HepG2 (cell line): ENCODE results near the gene RNF208. TPM values are rescaled to one million over a fixed set of nuclear protein-coding genes. Genes with fewer than 3 reads are reported as not detected.

ENCODE experiments used
- AHR ChIP-seq: IDR thresholded peaks from 2 replicates; pipeline ENCODE4 v1.6.1; 2018; ENCODE audit warnings: missing genetic modification reagents, missing compliant biosample characterization
- EP300 ChIP-seq, 3 experiments: sonication (generic) in 1 of 3; formaldehyde crosslinking in 1 of 3; IDR thresholded peaks; 2 replicates each; pipeline versions ENCODE4 v1.5.1 to v1.6.1; 2011 to 2020; ENCODE audit warnings: low read depth in 2 of 3, low read length in 2 of 3, borderline replicate concordance in 1 of 3, improper control_type of control experiment in 1 of 3, mild to moderate bottlenecking in 1 of 3, missing genetic modification reagents in 1 of 3, moderate library complexity in 1 of 3
- HNF4A ChIP-seq: sonication (generic); formaldehyde crosslinking; IDR thresholded peaks from 2 replicates; pipeline ENCODE4 v1.4.0; 2020; ENCODE audit warnings: missing genetic modification reagents
- NFYC ChIP-seq: IDR thresholded peaks from 2 replicates; pipeline ENCODE4 v1.6.1; 2016; ENCODE audit warnings: missing genetic modification reagents, missing compliant biosample characterization
- PPARG ChIP-seq: conservative IDR thresholded peaks from 2 replicates; pipeline ENCODE4 v1.6.1; 2016; ENCODE audit warnings: missing biosample characterization, missing genetic modification reagents
- RFXANK ChIP-seq: IDR thresholded peaks from 2 replicates; pipeline ENCODE4 v1.6.1; 2016
- SALL1 ChIP-seq: sonication (generic); formaldehyde crosslinking; IDR thresholded peaks from 2 replicates; pipeline ENCODE4 v1.8.0; 2022; ENCODE audit warnings: mild to moderate bottlenecking, missing genetic modification reagents
- SAP130 ChIP-seq: IDR thresholded peaks from 2 replicates; pipeline ENCODE4 v1.6.1; 2016; ENCODE audit warnings: low read depth
- SKI ChIP-seq: fragments of 450-650 bp; IDR thresholded peaks from one replicate; pipeline ENCODE4 v1.6.1; 2018; ENCODE audit warnings: mild to moderate bottlenecking; ENCODE audit not compliant: partially characterized antibody
- ZFP36L1 ChIP-seq: sonication (generic); formaldehyde crosslinking; IDR thresholded peaks from 2 replicates; pipeline ENCODE4 v1.8.0; 2022; ENCODE audit warnings: mild to moderate bottlenecking, missing genetic modification reagents, moderate library complexity
- ZNF292 ChIP-seq: sonication (generic); formaldehyde crosslinking; IDR thresholded peaks from 2 replicates; pipeline ENCODE4 v1.8.1; 2022; ENCODE audit warnings: mild to moderate bottlenecking, low read depth, missing genetic modification reagents, borderline replicate concordance
- ZNF749 ChIP-seq: sonication (generic); formaldehyde crosslinking; IDR thresholded peaks from 2 replicates; pipeline ENCODE4 v1.8.0; 2022; ENCODE audit warnings: mild to moderate bottlenecking, missing genetic modification reagents, moderate library complexity, borderline replicate concordance
- polyA plus RNA-seq, 8 experiments: library from polyadenylated mRNA; depleted of rRNA in 3 of 8; stranded (reverse) in 7 of 8; unstranded in 1 of 8; fragments of >200 nt; fragmentation: Illumina TruSeq in 4 of 8; extraction: Trizol in 4 of 8; gene quantifications; 2 replicates each; pipeline versions ENCODE4 v1.2.1 to v1.2.3, GENCODE V29; 2011 to 2016; ENCODE audit warnings: low read depth in 4 of 8, missing spikeins in 1 of 8, mixed read lengths in 1 of 8; ENCODE audit not compliant: insufficient read depth in 1 of 8
- total RNA-seq, 5 experiments: library from RNA; depleted of rRNA; stranded (reverse); fragments of >200 nt; fragmentation: Illumina TruSeq; extraction: Trizol; gene quantifications; 2 replicates each; pipeline ENCODE4 v1.2.3, GENCODE V29; 2016; ENCODE audit warnings: low read depth in 1 of 5
- TF ChIP-seq, protein P1 (sequence below): sonication (generic); formaldehyde crosslinking; IDR thresholded peaks from 2 replicates; pipeline ENCODE4 v1.4.0; 2020; ENCODE audit warnings: missing genetic modification reagents
- TF ChIP-seq, protein P2 (sequence below): sonication (generic); formaldehyde crosslinking; conservative IDR thresholded peaks from 2 replicates; pipeline ENCODE4 v1.5.0; 2020; ENCODE audit warnings: missing genetic modification reagents
- TF ChIP-seq, protein P3 (sequence below): fragments of 450-650 bp; IDR thresholded peaks from 2 replicates; pipeline ENCODE4 v1.6.1; 2017; ENCODE audit warnings: mild to moderate bottlenecking
- TF ChIP-seq, protein P4 (sequence below): sonication (generic); formaldehyde crosslinking; IDR thresholded peaks from 2 replicates; pipeline ENCODE4 v1.4.0; 2020; ENCODE audit warnings: missing genetic modification reagents, borderline replicate concordance
- TF ChIP-seq, protein P5 (sequence below): sonication (generic); formaldehyde crosslinking; IDR thresholded peaks from 2 replicates; pipeline ENCODE4 v1.4.0; 2020; ENCODE audit warnings: missing genetic modification reagents

The RNF208 gene
- total and polyA plus RNA-seq, 2 of the 13 experiments (the other 11 are each of a cell fraction or from before 2014, with no cell fraction given): 1.6 to 2.1 TPM

DNA sequence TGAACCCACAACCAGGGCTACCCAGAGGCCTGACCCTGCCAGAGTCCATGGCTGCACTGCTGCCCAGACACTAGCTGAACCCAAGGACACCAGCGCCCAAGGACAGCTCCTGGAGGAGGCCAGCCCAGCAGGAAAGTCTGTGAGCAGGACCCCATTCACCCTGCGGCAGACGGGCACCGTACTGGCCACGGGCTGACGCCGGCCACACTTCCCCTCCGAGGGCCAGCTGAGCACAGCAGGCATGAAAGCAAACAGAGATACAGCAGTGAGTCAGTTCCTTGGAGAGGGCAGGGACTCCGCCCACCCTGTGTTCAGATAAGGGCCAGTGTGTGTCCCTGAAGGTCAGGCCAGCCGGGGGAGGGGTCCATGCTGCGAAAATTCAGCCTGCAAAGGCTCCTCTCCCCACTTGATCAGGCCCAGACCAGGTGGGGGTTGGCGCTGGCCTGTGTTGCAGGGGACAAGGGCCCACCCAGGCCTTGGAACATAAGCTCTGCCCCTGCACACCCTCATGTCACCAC lies 3.2 kb downstream of the RNF208 start (continued):
- TF ChIP-seq SAP130 (CRISPR knock-in tag) (peak; percentile 96), ZFP36L1 (0 out of 2 replicates have a peak, but pooled peaks have one; percentile 45), NFYC (CRISPR knock-in tag) (0 out of 2 replicates have a peak, but pooled peaks have one; percentile 33), ZNF749 (CRISPR knock-in tag) (peak; percentile 51; the same call in 1 of the 2 replicates), EP300 (IDR thresholded peaks at IDR 0.05; ENCODE audit: low read depth in 2 of 2, low read length in 2 of 2) (0 out of 4 replicates have a peak, but pooled peaks of 1 of the 2 experiments have one; percentile 23), EP300 (CRISPR knock-in tag; IDR thresholded peaks at IDR 0.05; ENCODE audit: borderline replicate concordance) (peak; percentile 45; the same call in 1 of the 2 replicates), RFXANK (CRISPR knock-in tag) (no peak), PPARG (0 out of 2 replicates have a peak, but pooled peaks have one; percentile 32), HNF4A (CRISPR knock-in tag) (peak; percentile 38; the same call in 1 of the 2 replicates), SALL1 (peak; percentile 66), AHR (CRISPR knock-in tag) (0 out of 2 replicates have a peak, but pooled peaks have one; percentile 69), ZNF292 (CRISPR knock-in tag) (peak; percentile 37; the same call in 1 of the 2 replicates), SKI (peak; percentile 49)
- TF ChIP-seq, protein P1, sequence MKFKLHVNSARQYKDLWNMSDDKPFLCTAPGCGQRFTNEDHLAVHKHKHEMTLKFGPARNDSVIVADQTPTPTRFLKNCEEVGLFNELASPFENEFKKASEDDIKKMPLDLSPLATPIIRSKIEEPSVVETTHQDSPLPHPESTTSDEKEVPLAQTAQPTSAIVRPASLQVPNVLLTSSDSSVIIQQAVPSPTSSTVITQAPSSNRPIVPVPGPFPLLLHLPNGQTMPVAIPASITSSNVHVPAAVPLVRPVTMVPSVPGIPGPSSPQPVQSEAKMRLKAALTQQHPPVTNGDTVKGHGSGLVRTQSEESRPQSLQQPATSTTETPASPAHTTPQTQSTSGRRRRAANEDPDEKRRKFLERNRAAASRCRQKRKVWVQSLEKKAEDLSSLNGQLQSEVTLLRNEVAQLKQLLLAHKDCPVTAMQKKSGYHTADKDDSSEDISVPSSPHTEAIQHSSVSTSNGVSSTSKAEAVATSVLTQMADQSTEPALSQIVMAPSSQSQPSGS (CRISPR knock-in tag): no peak
- TF ChIP-seq, protein P2, sequence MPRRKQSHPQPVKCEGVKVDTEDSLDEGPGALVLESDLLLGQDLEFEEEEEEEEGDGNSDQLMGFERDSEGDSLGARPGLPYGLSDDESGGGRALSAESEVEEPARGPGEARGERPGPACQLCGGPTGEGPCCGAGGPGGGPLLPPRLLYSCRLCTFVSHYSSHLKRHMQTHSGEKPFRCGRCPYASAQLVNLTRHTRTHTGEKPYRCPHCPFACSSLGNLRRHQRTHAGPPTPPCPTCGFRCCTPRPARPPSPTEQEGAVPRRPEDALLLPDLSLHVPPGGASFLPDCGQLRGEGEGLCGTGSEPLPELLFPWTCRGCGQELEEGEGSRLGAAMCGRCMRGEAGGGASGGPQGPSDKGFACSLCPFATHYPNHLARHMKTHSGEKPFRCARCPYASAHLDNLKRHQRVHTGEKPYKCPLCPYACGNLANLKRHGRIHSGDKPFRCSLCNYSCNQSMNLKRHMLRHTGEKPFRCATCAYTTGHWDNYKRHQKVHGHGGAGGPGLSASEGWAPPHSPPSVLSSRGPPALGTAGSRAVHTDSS (CRISPR knock-in tag): no peak
- TF ChIP-seq, protein P3, sequence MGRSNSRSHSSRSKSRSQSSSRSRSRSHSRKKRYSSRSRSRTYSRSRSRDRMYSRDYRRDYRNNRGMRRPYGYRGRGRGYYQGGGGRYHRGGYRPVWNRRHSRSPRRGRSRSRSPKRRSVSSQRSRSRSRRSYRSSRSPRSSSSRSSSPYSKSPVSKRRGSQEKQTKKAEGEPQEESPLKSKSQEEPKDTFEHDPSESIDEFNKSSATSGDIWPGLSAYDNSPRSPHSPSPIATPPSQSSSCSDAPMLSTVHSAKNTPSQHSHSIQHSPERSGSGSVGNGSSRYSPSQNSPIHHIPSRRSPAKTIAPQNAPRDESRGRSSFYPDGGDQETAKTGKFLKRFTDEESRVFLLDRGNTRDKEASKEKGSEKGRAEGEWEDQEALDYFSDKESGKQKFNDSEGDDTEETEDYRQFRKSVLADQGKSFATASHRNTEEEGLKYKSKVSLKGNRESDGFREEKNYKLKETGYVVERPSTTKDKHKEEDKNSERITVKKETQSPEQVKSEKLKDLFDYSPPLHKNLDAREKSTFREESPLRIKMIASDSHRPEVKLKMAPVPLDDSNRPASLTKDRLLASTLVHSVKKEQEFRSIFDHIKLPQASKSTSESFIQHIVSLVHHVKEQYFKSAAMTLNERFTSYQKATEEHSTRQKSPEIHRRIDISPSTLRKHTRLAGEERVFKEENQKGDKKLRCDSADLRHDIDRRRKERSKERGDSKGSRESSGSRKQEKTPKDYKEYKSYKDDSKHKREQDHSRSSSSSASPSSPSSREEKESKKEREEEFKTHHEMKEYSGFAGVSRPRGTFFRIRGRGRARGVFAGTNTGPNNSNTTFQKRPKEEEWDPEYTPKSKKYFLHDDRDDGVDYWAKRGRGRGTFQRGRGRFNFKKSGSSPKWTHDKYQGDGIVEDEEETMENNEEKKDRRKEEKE: no peak
- TF ChIP-seq, protein P4, sequence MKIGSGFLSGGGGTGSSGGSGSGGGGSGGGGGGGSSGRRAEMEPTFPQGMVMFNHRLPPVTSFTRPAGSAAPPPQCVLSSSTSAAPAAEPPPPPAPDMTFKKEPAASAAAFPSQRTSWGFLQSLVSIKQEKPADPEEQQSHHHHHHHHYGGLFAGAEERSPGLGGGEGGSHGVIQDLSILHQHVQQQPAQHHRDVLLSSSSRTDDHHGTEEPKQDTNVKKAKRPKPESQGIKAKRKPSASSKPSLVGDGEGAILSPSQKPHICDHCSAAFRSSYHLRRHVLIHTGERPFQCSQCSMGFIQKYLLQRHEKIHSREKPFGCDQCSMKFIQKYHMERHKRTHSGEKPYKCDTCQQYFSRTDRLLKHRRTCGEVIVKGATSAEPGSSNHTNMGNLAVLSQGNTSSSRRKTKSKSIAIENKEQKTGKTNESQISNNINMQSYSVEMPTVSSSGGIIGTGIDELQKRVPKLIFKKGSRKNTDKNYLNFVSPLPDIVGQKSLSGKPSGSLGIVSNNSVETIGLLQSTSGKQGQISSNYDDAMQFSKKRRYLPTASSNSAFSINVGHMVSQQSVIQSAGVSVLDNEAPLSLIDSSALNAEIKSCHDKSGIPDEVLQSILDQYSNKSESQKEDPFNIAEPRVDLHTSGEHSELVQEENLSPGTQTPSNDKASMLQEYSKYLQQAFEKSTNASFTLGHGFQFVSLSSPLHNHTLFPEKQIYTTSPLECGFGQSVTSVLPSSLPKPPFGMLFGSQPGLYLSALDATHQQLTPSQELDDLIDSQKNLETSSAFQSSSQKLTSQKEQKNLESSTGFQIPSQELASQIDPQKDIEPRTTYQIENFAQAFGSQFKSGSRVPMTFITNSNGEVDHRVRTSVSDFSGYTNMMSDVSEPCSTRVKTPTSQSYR (CRISPR knock-in tag): peak; percentile 71; the same call in 1 of the 2 replicates
- TF ChIP-seq, protein P5, sequence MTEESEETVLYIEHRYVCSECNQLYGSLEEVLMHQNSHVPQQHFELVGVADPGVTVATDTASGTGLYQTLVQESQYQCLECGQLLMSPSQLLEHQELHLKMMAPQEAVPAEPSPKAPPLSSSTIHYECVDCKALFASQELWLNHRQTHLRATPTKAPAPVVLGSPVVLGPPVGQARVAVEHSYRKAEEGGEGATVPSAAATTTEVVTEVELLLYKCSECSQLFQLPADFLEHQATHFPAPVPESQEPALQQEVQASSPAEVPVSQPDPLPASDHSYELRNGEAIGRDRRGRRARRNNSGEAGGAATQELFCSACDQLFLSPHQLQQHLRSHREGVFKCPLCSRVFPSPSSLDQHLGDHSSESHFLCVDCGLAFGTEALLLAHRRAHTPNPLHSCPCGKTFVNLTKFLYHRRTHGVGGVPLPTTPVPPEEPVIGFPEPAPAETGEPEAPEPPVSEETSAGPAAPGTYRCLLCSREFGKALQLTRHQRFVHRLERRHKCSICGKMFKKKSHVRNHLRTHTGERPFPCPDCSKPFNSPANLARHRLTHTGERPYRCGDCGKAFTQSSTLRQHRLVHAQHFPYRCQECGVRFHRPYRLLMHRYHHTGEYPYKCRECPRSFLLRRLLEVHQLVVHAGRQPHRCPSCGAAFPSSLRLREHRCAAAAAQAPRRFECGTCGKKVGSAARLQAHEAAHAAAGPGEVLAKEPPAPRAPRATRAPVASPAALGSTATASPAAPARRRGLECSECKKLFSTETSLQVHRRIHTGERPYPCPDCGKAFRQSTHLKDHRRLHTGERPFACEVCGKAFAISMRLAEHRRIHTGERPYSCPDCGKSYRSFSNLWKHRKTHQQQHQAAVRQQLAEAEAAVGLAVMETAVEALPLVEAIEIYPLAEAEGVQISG (CRISPR knock-in tag): 0 out of 2 replicates have a peak, but pooled peaks have one; percentile 45
